HepG2 (cell line): ENCODE data around the gene FNDC3B. TPM values are rescaled to one million over a fixed set of nuclear protein-coding genes. Genes with fewer than 3 reads are reported as not detected.

Experiments
- ATAC-seq: fragments of 200-7000 bp; cut with Tn5 transposase; 3 replicates; pipeline ENCODE4 v1.9.1; 2020; ENCODE audit warnings: mild to moderate bottlenecking, moderate library complexity
- BruUV-seq: library from RNA; stranded (reverse); fragments of 400-500 nt; replicated peaks from 2 replicates; lab custom pipeline; 2021; lab: Mats Ljungman, UMichigan
- CTCF ChIA-PET: fragments of 300-600 bp; formaldehyde crosslinking; extraction: SDS; loops from one replicate; lab custom pipeline; 2021; ENCODE audit warnings: low total read pairs, inconsistent platforms, low intra/inter-chr PET ratio; lab: Yijun Ruan, JAX
- POLR2A ChIA-PET: fragments of 350-600 bp; sonication (Branson Sonifier 250); formaldehyde crosslinking; loops from one replicate; lab custom pipeline; 2020; ENCODE audit warnings: antibody characterized with exemption, inconsistent platforms; lab: Yijun Ruan, JAX
- DNase-seq: peaks from one replicate; pipeline ENCODE4 v3.0.0-alpha.2; 2015; ENCODE audit warnings: low spot score
- FAIRE-seq: peaks from 3 replicates; lab custom pipeline; 2011; peaks lifted over from hg19 to GRCh38; lab: Jason Lieb, UNC
- H2AFZ ChIP-seq: one replicate; pipeline ENCODE4 v1.6.1; 2011; ENCODE audit warnings: low read length, inconsistent platforms
- H3K27ac ChIP-seq: fragments of 300-600 bp; 3 replicates; pipeline ENCODE4 v1.8.0; 2011; ENCODE audit warnings: mixed run types, mild to moderate bottlenecking, mixed read lengths, low read length, inconsistent platforms; ENCODE audit not compliant: insufficient read depth; ENCODE audit errors: extremely low read length
- H3K27me3 ChIP-seq, 2 experiments: fragments of 200-600 bp in 1 of 2; 2 replicates in 1 of 2; 3 replicates in 1 of 2; pipeline versions ENCODE4 v1.6.0 to v1.8.0; 2011; ENCODE audit warnings: low read length in 2 of 2, mild to moderate bottlenecking in 2 of 2, moderate library complexity in 2 of 2, inconsistent platforms in 1 of 2; ENCODE audit not compliant: insufficient read depth in 2 of 2, control insufficient read depth in 1 of 2
- H3K36me3 ChIP-seq, 2 experiments: fragments of 200-600 bp in 1 of 2; replicated peaks in 1 of 2; 2 replicates in 1 of 2; 3 replicates in 1 of 2; pipeline versions ENCODE4 v1.5.1 to v1.8.0; 2011; ENCODE audit warnings: low read length in 2 of 2, inconsistent platforms in 1 of 2; ENCODE audit not compliant: insufficient read depth in 2 of 2, control insufficient read depth in 1 of 2
- H3K4me1 ChIP-seq: 2 replicates; pipeline ENCODE4 v1.5.1; 2012; ENCODE audit warnings: low read length, inconsistent platforms; ENCODE audit not compliant: insufficient read depth
- H3K4me2 ChIP-seq: 2 replicates; pipeline ENCODE4 v1.6.0; 2011; ENCODE audit warnings: low read depth, low read length, inconsistent platforms
- H3K4me3 ChIP-seq, 3 experiments: fragments of 200-600 bp in 1 of 3; sonication (generic), shearing (Covaris generic) in 1 of 3; replicated peaks in 1 of 3; 2 replicates each; pipeline ENCODE4 v1.5.1; 2011 to 2016; ENCODE audit warnings: low read length in 3 of 3, inconsistent platforms in 2 of 3, low read depth in 2 of 3, mild to moderate bottlenecking in 2 of 3, control low read depth in 1 of 3, mixed read lengths in 1 of 3; ENCODE audit not compliant: insufficient read depth in 1 of 3
- H3K79me2 ChIP-seq: one replicate; pipeline ENCODE4 v1.6.1; 2011; ENCODE audit warnings: low read length, inconsistent platforms; ENCODE audit not compliant: insufficient read depth
- H3K9ac ChIP-seq: 2 replicates; pipeline ENCODE4 v1.6.0; 2011; ENCODE audit warnings: mild to moderate bottlenecking, low read depth, low read length, inconsistent platforms; ENCODE audit not compliant: insufficient read depth
- H3K9me3 ChIP-seq: 2 replicates; pipeline ENCODE4 v1.5.1; 2012; ENCODE audit warnings: mild to moderate bottlenecking, low read length
- H4K20me1 ChIP-seq: 2 replicates; pipeline ENCODE4 v1.6.0; 2011; ENCODE audit warnings: inconsistent platforms, mild to moderate bottlenecking, low read length, moderate library complexity; ENCODE audit not compliant: insufficient read depth
- ARID2 ChIP-seq: sonication (generic); formaldehyde crosslinking; IDR thresholded peaks from 2 replicates; pipeline ENCODE4 v1.8.1; 2022; ENCODE audit warnings: mild to moderate bottlenecking, missing genetic modification reagents, borderline replicate concordance
- CBX5 ChIP-seq: sonication (generic); formaldehyde crosslinking; IDR thresholded peaks from 2 replicates; pipeline ENCODE4 v1.4.0; 2020; ENCODE audit warnings: missing genetic modification reagents, borderline replicate concordance
- DDIT3 ChIP-seq: sonication (generic); formaldehyde crosslinking; IDR thresholded peaks from 2 replicates; pipeline ENCODE4 v1.4.0; 2020; ENCODE audit warnings: mild to moderate bottlenecking, missing genetic modification reagents
- HMG20B ChIP-seq: conservative IDR thresholded peaks from 2 replicates; pipeline ENCODE4 v1.6.1; 2016; ENCODE audit warnings: missing genetic modification reagents, missing compliant biosample characterization
- RBM22 ChIP-seq: fragments of 200-400 bp; formaldehyde crosslinking; optimal IDR thresholded peaks from 2 replicates; pipeline ENCODE3; 2017; ENCODE audit warnings: mild to moderate bottlenecking, low read length, moderate library complexity
- REL ChIP-seq: sonication (generic); formaldehyde crosslinking; conservative IDR thresholded peaks from 2 replicates; pipeline ENCODE4 v1.8.0; 2022; ENCODE audit warnings: mild to moderate bottlenecking, missing genetic modification reagents, moderate library complexity
- SMAD9 ChIP-seq: sonication (generic); formaldehyde crosslinking; IDR thresholded peaks from 2 replicates; pipeline ENCODE4 v1.5.1; 2020; ENCODE audit warnings: mild to moderate bottlenecking, missing genetic modification reagents
- WIZ ChIP-seq: sonication (generic); formaldehyde crosslinking; IDR thresholded peaks from 2 replicates; pipeline ENCODE4 v1.5.1; 2020; ENCODE audit warnings: mild to moderate bottlenecking, missing genetic modification reagents
- ZNF430 ChIP-seq: sonication (generic); formaldehyde crosslinking; IDR thresholded peaks from 2 replicates; pipeline ENCODE4 v1.9.0; 2021; ENCODE audit warnings: mild to moderate bottlenecking, missing genetic modification reagents
- ZNF446 ChIP-seq: sonication (generic); formaldehyde crosslinking; IDR thresholded peaks from 2 replicates; pipeline ENCODE4 v1.5.0; 2020; ENCODE audit warnings: mild to moderate bottlenecking, missing genetic modification reagents
- ZNF687 ChIP-seq: sonication (generic); formaldehyde crosslinking; IDR thresholded peaks from 2 replicates; pipeline ENCODE4 v1.5.1; 2020; ENCODE audit warnings: mild to moderate bottlenecking, missing genetic modification reagents, moderate library complexity
- ZSCAN5A ChIP-seq: sonication (generic); formaldehyde crosslinking; IDR thresholded peaks from 2 replicates; pipeline ENCODE4 v1.8.0; 2022; ENCODE audit warnings: mild to moderate bottlenecking, missing genetic modification reagents, borderline replicate concordance
- WGBS: methylation state at CpG from one replicate; pipeline ENCODE4 v1.1.6; 2017; ENCODE audit warnings: low lambda C conversion rate; 5-methylcytosine and 5-hydroxymethylcytosine counted together
- in situ Hi-C: cut with HindIII; loops from 2 replicates; pipeline ENCODE4 v1.10.0; 2017; ENCODE audit warnings: low pct_unique_long_range_greater_than_20kb; ENCODE audit not compliant: extremely low pct_ligation_motif_present
- intact Hi-C: fragments of 100-400 bp; cut with micrococcal nuclease; formaldehyde crosslinking; loops from one replicate; pipeline ENCODE4 v1.10.0; 2022; ENCODE audit not compliant: unreplicated experiment
- polyA plus RNA-seq, 8 experiments: library from polyadenylated mRNA; depleted of rRNA in 3 of 8; stranded (reverse) in 7 of 8; unstranded in 1 of 8; fragments of >200 nt; fragmentation: Illumina TruSeq in 4 of 8; extraction: Trizol in 4 of 8; gene quantifications; 2 replicates each; pipeline versions ENCODE4 v1.2.1 to v1.2.3, GENCODE V29; 2011 to 2016; ENCODE audit warnings: low read depth in 4 of 8, missing spikeins in 1 of 8, mixed read lengths in 1 of 8; ENCODE audit not compliant: insufficient read depth in 1 of 8
- total RNA-seq, 5 experiments: library from RNA; depleted of rRNA; stranded (reverse); fragments of >200 nt; fragmentation: Illumina TruSeq; extraction: Trizol; gene quantifications; 2 replicates each; pipeline ENCODE4 v1.2.3, GENCODE V29; 2016; ENCODE audit warnings: low read depth in 1 of 5

Gene FNDC3B
- total and polyA plus RNA-seq, 2 of the 13 experiments (the other 11 are each of a cell fraction or from before 2014, with no cell fraction given), result 74.8 to 103 TPM

GRCh38 chr3:172124271-172124670 is 84.9 kb downstream of the FNDC3B start:
- Histone ChIP-seq H3K79me2 (peaks cover 99% of the 10 kb centered on the region), H3K36me3 (peaks cover 12 to 57% of the 10 kb centered on the region in 2 experiments)
- intact Hi-C loops, result no loop called here

More at GRCh38 chr3:172124271-172124670, 84.9 kb downstream of the FNDC3B start:
- no peak overlapping the region for H3K4me3 ChIP-seq
- BruUV-seq, result no TSS peak
- H3K9ac ChIP-seq, result no peak overlapping the region
- CTCF ChIA-PET, result no interaction called here
- no peak for ATAC-seq
- in situ Hi-C loops, result no loop called here
- no peak overlapping the region for H2AFZ ChIP-seq
- TF ChIP-seq REL (CRISPR knock-in tag) (no peak), ZNF446 (no peak), ZSCAN5A (CRISPR knock-in tag) (no peak), WIZ (CRISPR knock-in tag) (no peak), ZNF430 (peak; percentile 22; the same call in 1 of the 2 replicates), ZNF687 (CRISPR knock-in tag) (peak; percentile 36), RBM22 (peak; percentile 59), SMAD9 (CRISPR knock-in tag) (no peak), DDIT3 (no peak), ARID2 (CRISPR knock-in tag) (0 out of 2 replicates have a peak, but pooled peaks have one; percentile 9), HMG20B (CRISPR knock-in tag) (no peak), CBX5 (CRISPR knock-in tag) (no peak)
- peaks cover 100% of the 10 kb centered on the region for H3K4me1 ChIP-seq
- peaks cover 81% of the 10 kb centered on the region for H4K20me1 ChIP-seq
- no peaks in the 10 kb centered on the region for H3K27me3 ChIP-seq
- DNase-seq, result no peak
- peak overlapping the region; percentile 47 for H3K27ac ChIP-seq
- no peak for FAIRE-seq
- no peak overlapping the region for H3K4me2 ChIP-seq
- no peaks in the 10 kb centered on the region for H3K9me3 ChIP-seq
- WGBS, result 96% methylated on average over 5 of the region's 5 CpGs
- POLR2A ChIA-PET, result no interaction called here
